ENCODE data around the gene NCK2.

Gene NCK2

DNA sequence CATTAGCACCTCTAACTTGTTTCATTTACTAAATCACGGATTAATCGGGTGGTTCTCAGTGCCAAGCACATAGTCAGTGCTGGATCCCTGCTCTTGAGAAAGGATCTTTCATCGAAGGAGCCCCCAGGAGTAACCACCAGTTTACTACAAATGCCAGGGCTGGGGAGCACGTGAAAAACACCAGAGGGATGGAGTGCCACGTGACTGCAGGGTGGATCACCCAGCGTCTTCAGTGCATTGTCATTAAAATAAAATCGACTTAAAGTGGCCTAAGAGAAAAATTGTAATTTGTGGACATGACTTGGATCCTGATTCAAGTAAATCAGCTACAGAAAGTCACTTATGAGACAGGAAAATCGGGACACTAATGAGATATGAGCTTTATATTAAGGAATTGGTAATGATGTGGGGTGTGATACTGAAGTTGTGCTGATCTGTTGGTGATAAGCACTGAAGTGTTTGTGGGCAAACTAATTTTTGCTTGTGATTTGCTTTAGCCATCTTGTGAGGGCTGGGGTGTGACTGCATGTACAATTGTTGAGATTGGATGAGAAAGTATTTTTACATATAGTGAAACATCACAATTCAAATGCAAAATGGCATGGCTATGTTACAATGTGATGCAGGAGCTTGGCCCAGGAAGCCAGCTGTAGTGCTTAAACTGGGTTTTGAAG lies 63.8 kb downstream of the NCK2 start:
- no peak overlapping the region for H2BK15ac ChIP-seq (ENCODE audit: low read length)
- H4K91ac ChIP-seq (ENCODE audit: low read depth, low read length, poor library complexity) = no peak overlapping the region
- H4K8ac ChIP-seq (ENCODE audit: low read depth, low read length) = no peak overlapping the region
- H3K23ac ChIP-seq (ENCODE audit: low read depth, low read length, poor library complexity) = no peak overlapping the region
- H3K9ac ChIP-seq (ENCODE audit: low read depth, low read length, poor library complexity) = no peak overlapping the region
- no peak overlapping the region for H3K27ac ChIP-seq (replicated peaks; ENCODE audit: low read length)
- no peak overlapping the region for H2BK5ac ChIP-seq (ENCODE audit: low read length)
- H2AFZ ChIP-seq (ENCODE audit: low read length) = no peak overlapping the region
- no peaks in the 10 kb centered on the region for H3K27me3 ChIP-seq (ENCODE audit: control insufficient read depth in 3 of 3, insufficient read depth in 3 of 3, low read depth in 1 of 3, low read length in 3 of 3)
- H3K36me3 ChIP-seq (replicated peaks in 1 of 2; ENCODE audit: control insufficient read depth in 2 of 2, insufficient read depth in 2 of 2, low read length in 2 of 2) = peaks cover 0 to 7% of the 10 kb centered on the region in 2 donors
- no peak overlapping the region for H3K4me2 ChIP-seq (ENCODE audit: insufficient read depth, low read length, poor library complexity, severe bottlenecking)
- peaks cover 0 to 3% of the 10 kb centered on the region in 2 donors for H3K9me3 ChIP-seq (replicated peaks in 1 of 2; ENCODE audit: control insufficient read depth in 2 of 2, insufficient read depth in 1 of 2, low read depth in 1 of 2, low read length in 2 of 2)
- H3K79me1 ChIP-seq (ENCODE audit: low read depth, low read length) = peaks cover 8% of the 10 kb centered on the region
- no peak for DNase-seq (ENCODE audit: low spot score)
- no peak overlapping the region for H2BK120ac ChIP-seq (ENCODE audit: low read depth, low read length)
- H3K4ac ChIP-seq (ENCODE audit: low read length) = no peak overlapping the region
- no peak overlapping the region for H3K18ac ChIP-seq (ENCODE audit: low read length)
- H3K4me3 ChIP-seq (ENCODE audit: low read length in 2 of 2) = no peak overlapping the region
- no peak overlapping the region for H2BK12ac ChIP-seq (ENCODE audit: low read length)
- H2AK5ac ChIP-seq (ENCODE audit: low read depth, low read length) = no peak overlapping the region
- H3K14ac ChIP-seq (ENCODE audit: low read length) = no peak overlapping the region
- peaks cover 16 to 19% of the 10 kb centered on the region in 2 donors for H3K4me1 ChIP-seq (ENCODE audit: control insufficient read depth in 2 of 2, insufficient read depth in 1 of 2, low read depth in 1 of 2, low read length in 2 of 2)
- WGBS, 2 donors (ENCODE audit: extremely low coverage in 2 of 2, insufficient read length in 2 of 2, insufficient replicate concordance in 1 of 2) = no CpG with 5 or more reads among the region's 8 CpGs

DNA sequence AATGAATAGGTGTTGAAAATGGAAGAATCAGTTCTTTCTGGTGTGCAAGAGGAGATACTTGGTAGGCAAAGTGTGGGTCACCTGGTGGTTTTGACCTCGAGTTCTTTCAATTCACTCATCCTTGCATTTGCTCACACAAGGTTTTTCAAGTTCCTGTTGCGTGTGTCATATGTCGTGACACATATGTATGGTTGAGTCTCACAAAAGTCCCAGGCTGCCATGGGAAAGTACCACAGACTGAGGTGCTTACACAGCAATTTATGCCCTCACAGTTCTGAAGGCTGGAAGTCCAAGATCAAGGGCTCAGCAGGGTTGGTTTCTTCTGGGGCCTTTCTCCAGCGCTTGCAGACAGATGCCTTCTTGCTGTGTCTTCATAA lies 64.4 kb downstream of the NCK2 start:
- Histone ChIP-seq H3K79me1 (ENCODE audit: low read depth, low read length) (peaks cover 8% of the 10 kb centered on the region), H2AK5ac (ENCODE audit: low read depth, low read length) (no peak overlapping the region), H3K9me3 (replicated peaks in 1 of 2; ENCODE audit: control insufficient read depth in 2 of 2, insufficient read depth in 1 of 2, low read depth in 1 of 2, low read length in 2 of 2) (peaks cover 0 to 3% of the 10 kb centered on the region in 2 donors), H3K27me3 (ENCODE audit: control insufficient read depth in 3 of 3, insufficient read depth in 3 of 3, low read depth in 1 of 3, low read length in 3 of 3) (no peaks in the 10 kb centered on the region), H2BK120ac (ENCODE audit: low read depth, low read length) (no peak overlapping the region), H3K4me2 (ENCODE audit: insufficient read depth, low read length, poor library complexity, severe bottlenecking) (no peak overlapping the region), H4K91ac (ENCODE audit: low read depth, low read length, poor library complexity) (no peak overlapping the region), H2BK15ac (ENCODE audit: low read length) (no peak overlapping the region), H2BK5ac (ENCODE audit: low read length) (no peak overlapping the region), H3K14ac (ENCODE audit: low read length) (no peak overlapping the region), H3K18ac (ENCODE audit: low read length) (no peak overlapping the region), H3K4ac (ENCODE audit: low read length) (no peak overlapping the region), H2AFZ (ENCODE audit: low read length) (no peak overlapping the region), H3K9ac (ENCODE audit: low read depth, low read length, poor library complexity) (no peak overlapping the region), H3K27ac (replicated peaks; ENCODE audit: low read length) (no peak overlapping the region), H3K23ac (ENCODE audit: low read depth, low read length, poor library complexity) (no peak overlapping the region), H4K8ac (ENCODE audit: low read depth, low read length) (no peak overlapping the region), H3K4me1 (ENCODE audit: control insufficient read depth in 2 of 2, insufficient read depth in 1 of 2, low read depth in 1 of 2, low read length in 2 of 2) (peaks cover 16 to 19% of the 10 kb centered on the region in 2 donors), H3K4me3 (ENCODE audit: low read length in 2 of 2) (no peak overlapping the region), H2BK12ac (ENCODE audit: low read length) (no peak overlapping the region), H3K36me3 (replicated peaks in 1 of 2; ENCODE audit: control insufficient read depth in 2 of 2, insufficient read depth in 2 of 2, low read length in 2 of 2) (peaks cover 0 to 12% of the 10 kb centered on the region in 2 donors)
- no peak for DNase-seq (ENCODE audit: low spot score)
- no CpG with 5 or more reads among the region's 4 CpGs for WGBS, 2 donors (ENCODE audit: extremely low coverage in 2 of 2, insufficient read length in 2 of 2, insufficient replicate concordance in 1 of 2)

DNA sequence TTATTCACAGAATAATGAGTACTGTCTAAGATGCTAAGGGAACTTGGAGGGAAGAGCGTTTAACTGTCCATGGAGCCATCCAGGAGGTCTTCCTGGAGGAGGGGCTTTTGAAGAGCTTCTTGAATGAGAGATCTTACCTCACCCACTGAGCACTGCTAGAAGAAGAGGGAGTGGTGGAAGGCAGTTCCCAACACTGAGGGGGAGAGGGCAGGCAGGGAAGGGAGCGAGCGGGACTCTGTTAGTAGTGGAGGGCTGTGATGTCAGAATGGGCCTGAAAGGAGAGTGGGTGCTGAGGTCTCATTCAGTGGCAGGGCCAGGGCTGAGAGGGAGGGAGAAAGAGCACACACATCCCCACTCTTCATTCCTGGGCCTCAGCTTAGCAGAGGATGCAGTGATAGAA lies 65.0 kb downstream of the NCK2 start:
- H3K27ac ChIP-seq (replicated peaks; ENCODE audit: low read length) = no peak overlapping the region
- no peak overlapping the region for H2AFZ ChIP-seq (ENCODE audit: low read length)
- no peak for DNase-seq (ENCODE audit: low spot score)
- H2AK5ac ChIP-seq (ENCODE audit: low read depth, low read length) = no peak overlapping the region
- no peak overlapping the region for H4K91ac ChIP-seq (ENCODE audit: low read depth, low read length, poor library complexity)
- no peak overlapping the region for H3K14ac ChIP-seq (ENCODE audit: low read length)
- no peak overlapping the region for H3K18ac ChIP-seq (ENCODE audit: low read length)
- peaks cover 8% of the 10 kb centered on the region for H3K79me1 ChIP-seq (ENCODE audit: low read depth, low read length)
- no peak overlapping the region for H3K9ac ChIP-seq (ENCODE audit: low read depth, low read length, poor library complexity)
- H3K23ac ChIP-seq (ENCODE audit: low read depth, low read length, poor library complexity) = no peak overlapping the region
- peaks cover 0 to 18% of the 10 kb centered on the region in 2 donors for H3K36me3 ChIP-seq (replicated peaks in 1 of 2; ENCODE audit: control insufficient read depth in 2 of 2, insufficient read depth in 2 of 2, low read length in 2 of 2)
- WGBS, 2 donors (ENCODE audit: extremely low coverage in 2 of 2, insufficient read length in 2 of 2, insufficient replicate concordance in 1 of 2) = no CpG with 5 or more reads among the region's 3 CpGs
- H3K4me1 ChIP-seq (ENCODE audit: control insufficient read depth in 2 of 2, insufficient read depth in 1 of 2, low read depth in 1 of 2, low read length in 2 of 2) = peaks cover 16 to 17% of the 10 kb centered on the region in 2 donors
- H2BK12ac ChIP-seq (ENCODE audit: low read length) = no peak overlapping the region
- no peak overlapping the region for H3K4me2 ChIP-seq (ENCODE audit: insufficient read depth, low read length, poor library complexity, severe bottlenecking)
- no peaks in the 10 kb centered on the region for H3K27me3 ChIP-seq (ENCODE audit: control insufficient read depth in 3 of 3, insufficient read depth in 3 of 3, low read depth in 1 of 3, low read length in 3 of 3)
- H2BK15ac ChIP-seq (ENCODE audit: low read length) = no peak overlapping the region
- no peak overlapping the region for H3K4me3 ChIP-seq (ENCODE audit: low read length in 2 of 2)
- no peak overlapping the region for H2BK5ac ChIP-seq (ENCODE audit: low read length)
- peaks cover 0 to 3% of the 10 kb centered on the region in 2 donors for H3K9me3 ChIP-seq (replicated peaks in 1 of 2; ENCODE audit: control insufficient read depth in 2 of 2, insufficient read depth in 1 of 2, low read depth in 1 of 2, low read length in 2 of 2)
- H3K4ac ChIP-seq (ENCODE audit: low read length) = no peak overlapping the region
- H4K8ac ChIP-seq (ENCODE audit: low read depth, low read length) = no peak overlapping the region
- no peak overlapping the region for H2BK120ac ChIP-seq (ENCODE audit: low read depth, low read length)

DNA sequence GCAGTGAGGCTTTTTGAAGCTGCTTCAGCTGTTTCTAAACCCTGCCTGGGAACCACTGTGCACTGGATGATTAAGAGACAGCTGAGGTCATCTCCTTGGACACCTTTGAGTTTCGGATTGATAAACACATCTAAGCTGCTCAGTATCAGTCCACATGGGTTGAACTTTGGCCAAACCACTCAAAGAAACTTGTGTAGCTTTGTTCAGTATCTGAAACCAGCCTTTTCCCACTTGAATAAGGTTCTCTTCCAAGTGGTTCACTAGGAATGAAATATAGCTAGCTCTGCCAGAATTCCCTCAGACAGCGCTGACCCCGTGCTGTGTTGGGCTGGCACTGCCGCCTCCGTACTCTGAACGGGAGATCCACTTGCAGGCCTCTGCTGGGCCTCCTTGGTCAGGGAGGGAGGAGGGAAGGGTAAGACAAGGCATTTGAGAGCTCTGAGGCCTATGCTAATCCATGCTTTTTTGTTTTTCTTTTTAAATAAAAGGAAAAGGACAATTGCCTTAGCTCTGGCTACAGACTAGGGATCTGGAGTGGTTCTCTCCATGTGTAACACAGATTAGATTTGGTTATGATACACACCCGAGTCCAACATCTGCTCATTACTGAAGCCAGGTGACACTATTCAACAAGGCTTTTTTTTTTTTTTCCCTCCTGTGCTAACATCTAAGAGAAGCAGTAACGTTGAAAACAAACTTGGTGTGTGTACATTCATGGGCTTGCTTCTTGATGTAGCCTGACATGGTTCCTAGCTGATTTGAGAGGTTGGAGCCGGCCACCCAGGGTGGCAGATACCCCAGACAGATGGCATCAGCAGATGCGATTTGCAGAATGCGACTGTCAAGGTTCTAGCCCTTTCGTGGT lies 67.7 kb downstream of the NCK2 start:
- H3K27ac ChIP-seq (replicated peaks; ENCODE audit: low read length) = no peak overlapping the region
- no peak overlapping the region for H2BK15ac ChIP-seq (ENCODE audit: low read length)
- H3K27me3 ChIP-seq (ENCODE audit: control insufficient read depth in 3 of 3, insufficient read depth in 3 of 3, low read depth in 1 of 3, low read length in 3 of 3) = no peaks in the 10 kb centered on the region
- H3K4ac ChIP-seq (ENCODE audit: low read length) = no peak overlapping the region
- no peak overlapping the region for H2AFZ ChIP-seq (ENCODE audit: low read length)
- no peak overlapping the region for H2BK12ac ChIP-seq (ENCODE audit: low read length)
- H4K8ac ChIP-seq (ENCODE audit: low read depth, low read length) = no peak overlapping the region
- H3K4me1 ChIP-seq (ENCODE audit: control insufficient read depth in 2 of 2, insufficient read depth in 1 of 2, low read depth in 1 of 2, low read length in 2 of 2) = peaks cover 14 to 16% of the 10 kb centered on the region in 2 donors
- no peak overlapping the region for H3K23ac ChIP-seq (ENCODE audit: low read depth, low read length, poor library complexity)
- H2AK5ac ChIP-seq (ENCODE audit: low read depth, low read length) = no peak overlapping the region
- peaks cover 2 to 36% of the 10 kb centered on the region in 2 donors for H3K36me3 ChIP-seq (replicated peaks in 1 of 2; ENCODE audit: control insufficient read depth in 2 of 2, insufficient read depth in 2 of 2, low read length in 2 of 2)
- peak; percentile 6 for DNase-seq (ENCODE audit: low spot score)
- H3K9ac ChIP-seq (ENCODE audit: low read depth, low read length, poor library complexity) = no peak overlapping the region
- H3K4me3 ChIP-seq (ENCODE audit: low read length in 2 of 2) = no peak overlapping the region
- no peak overlapping the region for H4K91ac ChIP-seq (ENCODE audit: low read depth, low read length, poor library complexity)
- H2BK120ac ChIP-seq (ENCODE audit: low read depth, low read length) = no peak overlapping the region
- no peak overlapping the region for H2BK5ac ChIP-seq (ENCODE audit: low read length)
- no CpG with 5 or more reads among the region's 12 CpGs for WGBS, 2 donors (ENCODE audit: extremely low coverage in 2 of 2, insufficient read length in 2 of 2, insufficient replicate concordance in 1 of 2)
- H3K9me3 ChIP-seq (replicated peaks in 1 of 2; ENCODE audit: control insufficient read depth in 2 of 2, insufficient read depth in 1 of 2, low read depth in 1 of 2, low read length in 2 of 2) = peaks cover 0 to 3% of the 10 kb centered on the region in 2 donors
- H3K14ac ChIP-seq (ENCODE audit: low read length) = no peak overlapping the region
- H3K18ac ChIP-seq (ENCODE audit: low read length) = no peak overlapping the region
- peaks cover 10% of the 10 kb centered on the region for H3K79me1 ChIP-seq (ENCODE audit: low read depth, low read length)
- no peak overlapping the region for H3K4me2 ChIP-seq (ENCODE audit: insufficient read depth, low read length, poor library complexity, severe bottlenecking)
